PC-9 (cell line): ENCODE measurements around the gene TMEM52. TPM values are rescaled to one million over a fixed set of nuclear protein-coding genes. Genes with fewer than 3 reads are reported as not detected.

Experiments
- BruUV-seq: library from RNA; stranded (reverse); fragments of 400-500 nt; replicated peaks from 2 replicates; lab custom pipeline; 2021; lab: Mats Ljungman, UMichigan
- CTCF ChIA-PET: fragments of 300-600 bp; sonication (Branson Sonifier 250); formaldehyde crosslinking; loops from one replicate; lab custom pipeline; 2022; ENCODE audit warnings: antibody characterized with exemption; lab: Charles Lee
- POLR2A ChIA-PET: fragments of 300-600 bp; sonication (Branson Sonifier 250); formaldehyde crosslinking; loops from one replicate; lab custom pipeline; 2022; ENCODE audit warnings: antibody characterized with exemption; ENCODE audit not compliant: unreplicated experiment; lab: Charles Lee
- DNase-seq, 2 experiments: peaks; one replicate each; pipeline versions ENCODE4 v3.0.0 to v3.0.0-alpha.2; 2015 to 2022; ENCODE audit warnings: mixed read lengths in 1 of 2
- H2AFZ ChIP-seq: fragments of 200-600 bp; sonication (generic); 2 replicates; pipeline ENCODE4 v1.8.1; 2017; ENCODE audit warnings: antibody characterized with exemption
- H3F3A ChIP-seq: fragments of 200-600 bp; sonication (generic); 2 replicates; pipeline ENCODE4 v1.8.1; 2017; ENCODE audit warnings: antibody characterized with exemption, mild to moderate bottlenecking, low read depth; ENCODE audit not compliant: insufficient read depth
- H3K27ac ChIP-seq: fragments of 200-600 bp; sonication (generic); 2 replicates; pipeline ENCODE4 v1.6.1; 2016; ENCODE audit warnings: mixed run types
- H3K27me3 ChIP-seq: fragments of 200-600 bp; sonication (generic); 2 replicates; pipeline ENCODE4 v1.6.1; 2016; ENCODE audit warnings: low read depth, mixed run types; ENCODE audit not compliant: insufficient read depth
- H3K36me3 ChIP-seq: fragments of 200-600 bp; sonication (generic); 2 replicates; pipeline ENCODE4 v1.6.1; 2016; ENCODE audit warnings: low read depth, mixed run types
- H3K4me1 ChIP-seq: fragments of 200-600 bp; sonication (generic); replicated peaks from 2 replicates; pipeline ENCODE4 v1.6.1; 2016; ENCODE audit warnings: mixed run types; ENCODE audit not compliant: insufficient read depth
- H3K4me2 ChIP-seq: fragments of 200-600 bp; sonication (generic); 2 replicates; pipeline ENCODE4 v1.6.1; 2017; ENCODE audit warnings: mixed run types
- H3K4me3 ChIP-seq: fragments of 200-600 bp; sonication (generic); 2 replicates; pipeline ENCODE4 v1.6.1; 2016; ENCODE audit warnings: mixed run types
- H3K79me2 ChIP-seq: fragments of 200-600 bp; sonication (generic); 2 replicates; pipeline ENCODE4 v1.6.1; 2017; ENCODE audit warnings: low read depth, mixed run types
- H3K9me2 ChIP-seq: fragments of 200-600 bp; sonication (generic); 2 replicates; pipeline ENCODE4 v1.8.1; 2017; ENCODE audit warnings: mild to moderate bottlenecking; ENCODE audit not compliant: insufficient read depth
- H3K9me3 ChIP-seq: fragments of 200-600 bp; sonication (generic); 2 replicates; pipeline ENCODE4 v1.8.1; 2016; ENCODE audit warnings: low read depth; ENCODE audit not compliant: insufficient read depth
- H4K20me1 ChIP-seq: fragments of 200-600 bp; sonication (generic); 2 replicates; pipeline ENCODE4 v1.8.1; 2017; ENCODE audit not compliant: insufficient read depth
- EZH2 ChIP-seq: fragments of 200-600 bp; sonication (generic); IDR thresholded peaks from 2 replicates; pipeline ENCODE4 v1.8.0; 2017; ENCODE audit warnings: antibody characterized with exemption, low read depth
- intact Hi-C: fragments of 100-400 bp; cut with micrococcal nuclease; formaldehyde crosslinking; loops from one replicate; pipeline ENCODE4 v1.10.0; 2022; ENCODE audit not compliant: unreplicated experiment
- total RNA-seq: library from RNA; stranded (reverse); gene quantifications from 2 replicates; pipeline ENCODE4 v1.2.3, GENCODE V29; 2021
- TF ChIP-seq, protein P1 (sequence below): fragments of 200-600 bp; sonication (generic); conservative IDR thresholded peaks from 2 replicates; pipeline ENCODE4 v1.6.1; 2017; ENCODE audit warnings: mixed run types, antibody characterized with exemption, mild to moderate bottlenecking, moderate library complexity

Gene TMEM52
- total RNA-seq, 1 experiment from 2014 or later: 7.4 TPM

DNA sequence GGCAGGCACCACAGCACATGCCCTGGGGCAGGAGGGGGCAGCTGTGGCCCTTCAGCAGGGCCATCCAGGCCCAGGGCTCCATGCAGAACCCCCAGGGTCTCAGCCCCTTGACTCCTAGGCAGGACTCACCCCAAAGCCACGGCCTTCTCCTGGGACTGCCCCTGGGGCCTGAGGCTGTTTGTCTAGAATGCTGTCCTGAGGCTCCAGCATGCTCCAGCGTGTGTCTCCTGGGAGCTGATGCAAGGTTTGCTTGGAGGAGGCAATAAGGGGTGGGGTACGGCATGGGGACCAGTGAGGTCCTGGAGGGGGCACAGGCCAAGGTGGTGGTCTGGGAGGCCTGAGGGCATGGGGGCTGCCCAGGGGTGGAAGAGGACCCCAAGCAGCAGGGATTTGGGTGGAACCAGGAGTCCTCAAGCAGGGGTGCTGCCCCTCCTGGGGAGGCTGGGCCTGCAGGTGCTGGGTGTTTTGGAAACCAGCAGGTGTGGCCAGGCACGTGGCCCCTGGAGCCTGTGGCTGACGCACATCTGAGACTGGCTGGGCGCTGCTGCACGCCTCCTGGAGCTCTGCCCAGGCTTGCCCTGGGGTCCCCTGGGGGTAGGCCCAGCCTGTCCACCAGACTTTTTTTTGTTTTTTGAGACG, 11.9 kb downstream of the TMEM52 start:
- POLR2A ChIA-PET: no interaction called here
- Histone ChIP-seq H3K36me3 (no peaks in the 10 kb centered on the region), H3K79me2 (no peaks in the 10 kb centered on the region), H2AFZ (no peak overlapping the region), H3K4me3 (no peak overlapping the region), H3K9me2 (no peaks in the 10 kb centered on the region), H3F3A (0 out of 2 replicates have a peak, but pooled peaks cover 13% of the 10 kb centered on the region), H3K4me2 (no peak overlapping the region), H3K4me1 (peaks cover 12% of the 10 kb centered on the region; the same call in 1 of the 2 replicates), H3K9me3 (no peaks in the 10 kb centered on the region), H3K27me3 (no peaks in the 10 kb centered on the region), H3K27ac (no peak overlapping the region), H4K20me1 (no peaks in the 10 kb centered on the region)
- CTCF ChIA-PET: interaction anchor here (0.6 to 0.7 kb wide), 2 partner anchors 57 to 371 kb away, joined by 3 to 6 read pairs; no protein-coding TSS in a partner anchor
- TF ChIP-seq, protein P1, sequence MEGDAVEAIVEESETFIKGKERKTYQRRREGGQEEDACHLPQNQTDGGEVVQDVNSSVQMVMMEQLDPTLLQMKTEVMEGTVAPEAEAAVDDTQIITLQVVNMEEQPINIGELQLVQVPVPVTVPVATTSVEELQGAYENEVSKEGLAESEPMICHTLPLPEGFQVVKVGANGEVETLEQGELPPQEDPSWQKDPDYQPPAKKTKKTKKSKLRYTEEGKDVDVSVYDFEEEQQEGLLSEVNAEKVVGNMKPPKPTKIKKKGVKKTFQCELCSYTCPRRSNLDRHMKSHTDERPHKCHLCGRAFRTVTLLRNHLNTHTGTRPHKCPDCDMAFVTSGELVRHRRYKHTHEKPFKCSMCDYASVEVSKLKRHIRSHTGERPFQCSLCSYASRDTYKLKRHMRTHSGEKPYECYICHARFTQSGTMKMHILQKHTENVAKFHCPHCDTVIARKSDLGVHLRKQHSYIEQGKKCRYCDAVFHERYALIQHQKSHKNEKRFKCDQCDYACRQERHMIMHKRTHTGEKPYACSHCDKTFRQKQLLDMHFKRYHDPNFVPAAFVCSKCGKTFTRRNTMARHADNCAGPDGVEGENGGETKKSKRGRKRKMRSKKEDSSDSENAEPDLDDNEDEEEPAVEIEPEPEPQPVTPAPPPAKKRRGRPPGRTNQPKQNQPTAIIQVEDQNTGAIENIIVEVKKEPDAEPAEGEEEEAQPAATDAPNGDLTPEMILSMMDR: no peak
- no peak for TF ChIP-seq EZH2
- no peak for DNase-seq
- no TSS peak for BruUV-seq
- intact Hi-C loops: loop anchor here (5.0 kb wide), 3 partner anchors 125 to 395 kb away; partner anchors contain the start of gene ATAD3A

DNA sequence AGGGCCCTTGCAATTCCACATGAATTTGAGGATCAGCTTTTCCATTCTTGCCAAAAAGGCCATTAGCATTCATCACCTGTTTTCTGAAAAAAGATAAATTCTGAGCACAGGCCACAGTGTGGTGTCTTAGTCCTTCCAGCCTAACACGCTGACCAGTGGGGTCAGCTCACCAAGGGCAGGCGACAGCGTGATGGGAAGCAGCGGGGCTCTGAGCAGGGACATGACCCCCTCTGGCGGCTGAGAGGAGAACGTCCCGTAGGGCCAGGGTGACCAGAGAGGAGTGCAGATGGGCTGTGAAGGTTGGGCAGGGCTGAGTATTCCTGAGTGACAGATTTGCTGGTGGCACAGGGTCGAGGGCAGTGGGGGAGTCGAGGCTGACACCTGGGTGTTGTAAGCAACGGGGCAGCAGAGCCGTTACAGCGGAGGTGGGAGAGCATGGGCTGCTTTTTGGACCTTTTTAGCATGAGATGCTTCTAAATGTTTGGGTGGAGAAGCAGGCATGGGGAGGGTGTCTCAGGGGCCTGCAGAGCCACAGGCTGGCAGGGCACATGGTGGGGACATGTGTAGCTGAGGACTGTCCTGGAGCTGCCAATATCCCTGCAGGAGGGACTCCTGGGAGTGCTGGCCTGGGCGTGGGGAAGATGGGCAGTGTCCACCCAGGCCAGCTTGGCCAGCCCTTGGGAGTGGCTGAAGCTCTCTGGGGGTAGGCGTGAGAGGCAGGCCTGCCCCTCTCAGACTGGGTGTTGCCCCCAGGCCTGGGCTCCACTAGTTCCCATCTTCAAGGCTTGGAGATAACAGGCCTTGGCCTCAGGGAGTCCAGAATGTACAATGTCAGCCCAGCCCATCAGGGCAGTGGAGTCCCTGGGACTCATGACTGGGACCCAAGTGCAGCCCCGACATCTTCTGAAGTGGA, 12.6 kb downstream of the TMEM52 start:
- Histone ChIP-seq H3K36me3 (no peaks in the 10 kb centered on the region), H3K27me3 (no peaks in the 10 kb centered on the region), H2AFZ (no peak overlapping the region), H3K4me1 (peaks cover 12% of the 10 kb centered on the region; the same call in 1 of the 2 replicates), H3K27ac (no peak overlapping the region), H3K4me3 (no peak overlapping the region), H3K9me3 (no peaks in the 10 kb centered on the region), H3F3A (0 out of 2 replicates have a peak, but pooled peaks cover 13% of the 10 kb centered on the region), H4K20me1 (no peaks in the 10 kb centered on the region), H3K4me2 (no peak overlapping the region), H3K9me2 (no peaks in the 10 kb centered on the region), H3K79me2 (no peaks in the 10 kb centered on the region)
- CTCF ChIA-PET: interaction anchor here (0.6 to 1.1 kb wide), 10 partner anchors 23 to 370 kb away, joined by 3 to 15 read pairs (median 4); partner anchors contain the start of gene PRKCZ
- peak; percentile 62 to 83 for DNase-seq
- intact Hi-C loops: loop anchor here (5.0 kb wide), 3 partner anchors 124 to 394 kb away; partner anchors contain the start of gene ATAD3A
- TF ChIP-seq, protein P1: peak; percentile 90
- no peak for TF ChIP-seq EZH2
- BruUV-seq: no TSS peak
- POLR2A ChIA-PET: interaction anchor here (0.6 kb wide), 1 partner anchor 29 kb away, joined by 3 read pairs; no protein-coding TSS in a partner anchor

DNA sequence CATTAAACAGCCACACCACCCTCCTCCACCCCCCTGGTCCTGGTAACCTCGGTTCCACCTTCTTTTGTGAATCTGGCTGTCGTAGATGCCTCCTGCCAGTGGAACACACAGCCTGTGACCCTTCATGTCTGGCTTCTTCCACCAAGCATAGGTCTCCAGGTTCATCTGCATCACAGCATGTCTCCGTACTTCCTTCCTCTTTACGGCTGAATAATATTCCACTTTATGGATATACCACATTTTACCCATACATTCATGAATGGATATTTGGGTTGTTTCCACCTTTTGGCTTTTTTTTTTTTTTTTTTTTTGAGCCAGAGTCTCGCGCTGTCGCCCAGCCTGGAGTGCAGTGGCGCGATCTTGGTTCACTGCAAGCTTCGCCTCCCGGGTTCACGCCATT, 15.9 kb downstream of the TMEM52 start:
- CTCF ChIA-PET: no interaction called here

More for the DNA sequence above, 15.9 kb downstream of the TMEM52 start:
- no peaks in the 10 kb centered on the region for H3K9me2 ChIP-seq
- no peak overlapping the region for H2AFZ ChIP-seq
- BruUV-seq: no TSS peak
- H4K20me1 ChIP-seq: no peaks in the 10 kb centered on the region
- no peaks in the 10 kb centered on the region for H3K79me2 ChIP-seq
- no peak overlapping the region for H3K27ac ChIP-seq
- H3K4me1 ChIP-seq: 0 out of 2 replicates have a peak, but pooled peaks cover 1% of the 10 kb centered on the region
- DNase-seq: no peak
- POLR2A ChIA-PET: no interaction called here
- H3K9me3 ChIP-seq: no peaks in the 10 kb centered on the region
- no peaks in the 10 kb centered on the region for H3K36me3 ChIP-seq
- intact Hi-C loops: no loop called here
- no peaks in the 10 kb centered on the region for H3K27me3 ChIP-seq
- H3K4me3 ChIP-seq: no peak overlapping the region
- peaks cover 10% of the 10 kb centered on the region; the same call in 1 of the 2 replicates for H3F3A ChIP-seq
- TF ChIP-seq EZH2: no peak
- TF ChIP-seq, protein P1: no peak
- H3K4me2 ChIP-seq: no peak overlapping the region
